Erythroblast (primary cell): ENCODE measurements around the gene YPEL5.
A peak's percentile ranks its signal among the peaks of the same experiment; 100 is the strongest.

Source experiments
- DNase-seq, 2 experiments: peaks; one replicate each; lab custom pipeline; 2025; lab: John Stamatoyannopoulos, UW
- GATA1 ChIP-seq: IDR thresholded peaks from 2 replicates; pipeline ENCODE4 v1.6.1; 2011; ENCODE audit warnings: low read depth, mild to moderate bottlenecking, control low read depth, low read length, moderate library complexity
- POLR2A ChIP-seq: IDR thresholded peaks from 2 replicates; pipeline ENCODE4 v1.6.1; 2011; ENCODE audit warnings: mild to moderate bottlenecking, low read length

Gene YPEL5

DNA sequence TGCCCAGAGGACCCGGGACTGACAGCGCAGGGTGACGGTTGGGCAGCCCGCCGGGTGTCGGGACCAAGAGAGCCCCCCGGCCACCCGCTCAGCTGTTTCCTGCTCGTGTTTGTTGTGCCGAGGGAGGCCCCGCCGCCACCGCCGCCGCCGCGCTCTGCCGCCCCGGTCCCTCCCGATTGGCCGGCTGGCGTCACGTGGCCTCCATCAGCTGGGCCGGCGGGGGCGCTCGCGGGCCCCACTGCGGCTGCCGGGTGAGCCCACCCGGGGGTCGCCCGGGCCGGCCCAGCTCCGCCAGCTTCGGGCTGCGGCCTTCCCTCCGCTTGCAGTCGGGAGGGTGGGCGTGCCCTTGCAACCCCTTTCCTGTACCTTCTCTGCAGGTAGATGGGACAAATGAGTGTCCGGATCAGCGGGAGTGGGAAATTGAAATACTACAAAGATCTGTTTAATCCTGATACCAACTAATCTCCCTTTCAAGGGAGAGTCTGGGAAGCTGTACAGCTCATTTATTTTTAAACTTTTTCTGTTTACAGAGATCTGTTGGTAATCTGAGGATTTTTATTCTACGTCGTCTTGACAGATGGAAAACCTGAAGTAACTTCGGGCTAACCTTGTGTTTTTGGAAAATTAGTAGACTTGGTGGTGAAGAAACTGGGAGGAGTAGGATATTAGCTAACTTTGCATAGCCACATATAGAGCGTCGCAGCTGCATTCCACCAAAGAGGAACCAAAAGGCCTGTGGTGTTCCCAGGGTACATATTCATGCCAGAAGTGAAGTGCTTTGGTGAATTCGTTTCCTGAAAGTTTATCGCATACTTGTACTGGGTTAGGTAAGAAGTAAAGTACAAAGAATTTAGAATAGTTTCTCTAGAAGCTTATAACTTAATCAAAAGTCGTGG, 1.2 kb downstream of the YPEL5 start:
- TF ChIP-seq GATA1, result no peak
- peak; percentile 42 for TF ChIP-seq POLR2A
- peak; percentile 90 to 94 for DNase-seq

DNA sequence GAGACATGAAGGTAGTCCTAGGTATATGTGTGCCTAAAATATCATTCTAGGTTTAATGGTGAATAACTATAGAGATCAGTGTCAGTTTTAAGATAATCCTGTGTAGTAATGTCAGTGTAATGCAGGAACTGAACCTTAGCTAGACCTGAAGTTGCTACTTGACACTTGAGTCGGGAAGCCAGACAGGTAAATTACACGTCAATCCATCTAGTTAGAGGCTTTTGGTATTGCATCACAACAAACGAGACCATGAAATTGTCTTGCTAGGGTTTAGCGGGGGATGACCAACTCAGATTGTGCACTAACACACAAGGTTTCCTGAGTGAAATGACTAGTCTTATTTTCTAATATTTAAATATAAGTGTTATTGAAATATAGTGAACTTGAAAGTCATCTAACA, 2.0 kb downstream of the YPEL5 start:
- DNase-seq, result peak; percentile 38 to 55
- TF ChIP-seq GATA1 (no peak), POLR2A (no peak)

DNA sequence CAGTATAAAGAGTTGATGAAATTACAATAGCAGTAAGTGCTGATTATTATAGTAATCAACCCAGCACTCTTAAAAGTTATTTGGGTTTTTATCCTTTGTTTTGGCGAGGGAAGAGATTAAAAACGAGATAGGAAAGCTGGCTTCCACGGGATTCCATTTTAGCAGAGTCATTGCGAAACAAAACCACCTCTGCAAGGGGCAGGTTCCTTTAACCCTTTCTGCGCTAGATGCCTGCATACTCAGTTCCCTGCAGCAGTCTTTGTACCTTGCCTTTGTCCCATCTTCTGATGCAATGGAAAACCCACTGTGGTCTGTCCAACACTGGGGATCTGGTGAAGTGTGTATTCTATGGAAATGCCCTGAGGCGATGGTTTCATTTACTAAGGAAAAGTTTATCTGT, 2.7 kb downstream of the YPEL5 start:
- DNase-seq, result peak in 1 of 2 experiments; percentile 32
- TF ChIP-seq POLR2A (no peak), GATA1 (no peak)

DNA sequence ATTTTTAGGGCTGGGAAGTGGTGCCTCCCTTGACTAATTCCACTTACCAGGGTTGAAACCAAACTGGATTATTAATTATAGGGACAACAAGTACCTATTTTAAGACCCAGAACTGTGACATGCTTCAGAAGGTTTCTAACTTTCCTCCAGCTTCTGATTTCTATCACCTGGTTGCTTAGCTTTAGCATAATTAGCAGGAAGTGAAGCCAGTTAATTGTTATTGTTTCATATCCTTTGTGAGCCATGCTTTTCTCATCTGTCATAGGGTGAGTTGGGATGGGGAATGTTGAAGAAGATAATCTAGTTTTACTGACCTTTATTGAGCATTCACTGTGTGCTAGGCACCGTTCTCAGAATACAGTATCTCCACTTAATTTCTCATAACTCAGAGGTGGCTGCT, 3.2 kb downstream of the YPEL5 start:
- DNase-seq, result no peak
- no peak for TF ChIP-seq POLR2A
- TF ChIP-seq GATA1, result no peak

DNA sequence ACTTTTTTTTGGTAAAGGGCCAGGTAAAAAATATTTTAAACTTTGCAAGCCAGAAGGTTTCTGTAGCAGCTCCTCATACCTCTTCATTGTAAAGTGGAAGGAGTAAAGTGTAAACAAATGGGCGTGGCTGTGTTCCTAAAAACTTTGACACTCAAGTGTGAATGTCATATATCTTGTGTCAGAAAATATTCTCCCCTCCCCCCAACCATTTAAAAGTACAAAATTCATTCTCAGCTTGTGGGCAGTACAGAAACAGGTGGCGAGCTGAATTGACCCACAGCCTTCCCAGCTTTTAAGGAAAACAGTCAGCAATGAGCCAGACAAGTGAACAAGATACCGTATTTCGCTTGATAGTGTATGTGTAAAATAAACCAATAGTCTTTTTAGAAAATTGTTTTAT, 4.0 kb downstream of the YPEL5 start:
- DNase-seq, result peak in 1 of 2 experiments; percentile 27
- TF ChIP-seq POLR2A (no peak), GATA1 (no peak)

DNA sequence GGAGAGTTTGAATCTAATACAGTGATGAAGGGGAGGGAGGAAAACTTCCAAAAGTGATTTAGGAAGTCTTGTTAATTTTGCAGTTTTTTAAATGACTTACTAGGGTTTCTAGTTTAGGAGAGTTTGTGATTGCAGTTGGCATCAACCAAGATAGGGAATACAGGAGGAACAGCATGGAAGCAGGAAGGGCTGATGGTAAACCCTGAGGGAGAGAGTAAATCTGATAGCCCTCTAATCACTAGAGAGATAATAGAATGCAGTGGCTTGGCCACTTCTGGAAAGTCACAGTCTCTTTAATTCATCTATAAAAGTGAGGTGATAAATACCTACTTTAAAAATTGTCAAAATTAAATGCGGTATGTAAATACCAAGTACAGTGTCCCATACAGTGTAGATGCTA, 5.6 kb downstream of the YPEL5 start:
- no peak for TF ChIP-seq GATA1
- no peak for TF ChIP-seq POLR2A
- DNase-seq, result no peak

DNA sequence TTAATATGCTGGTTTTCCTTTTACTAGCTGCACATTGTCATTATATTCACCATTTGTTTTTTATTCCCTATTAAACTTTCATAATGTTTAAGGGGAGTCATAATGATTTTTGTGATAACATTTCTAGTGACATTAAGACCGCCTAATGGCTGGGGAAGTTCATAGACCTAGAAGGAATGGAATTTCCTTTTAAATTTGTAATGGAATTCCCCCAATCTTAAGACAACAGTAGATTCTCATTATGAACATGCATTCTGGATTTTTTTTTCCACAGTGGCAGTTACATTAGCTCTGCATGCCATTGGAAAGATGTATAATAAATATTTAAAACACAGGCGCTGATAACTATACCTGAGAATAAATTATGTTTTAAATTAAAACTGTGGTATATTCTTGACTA, 8.4 kb downstream of the YPEL5 start:
- DNase-seq, result no peak
- TF ChIP-seq POLR2A (no peak), GATA1 (no peak)

DNA sequence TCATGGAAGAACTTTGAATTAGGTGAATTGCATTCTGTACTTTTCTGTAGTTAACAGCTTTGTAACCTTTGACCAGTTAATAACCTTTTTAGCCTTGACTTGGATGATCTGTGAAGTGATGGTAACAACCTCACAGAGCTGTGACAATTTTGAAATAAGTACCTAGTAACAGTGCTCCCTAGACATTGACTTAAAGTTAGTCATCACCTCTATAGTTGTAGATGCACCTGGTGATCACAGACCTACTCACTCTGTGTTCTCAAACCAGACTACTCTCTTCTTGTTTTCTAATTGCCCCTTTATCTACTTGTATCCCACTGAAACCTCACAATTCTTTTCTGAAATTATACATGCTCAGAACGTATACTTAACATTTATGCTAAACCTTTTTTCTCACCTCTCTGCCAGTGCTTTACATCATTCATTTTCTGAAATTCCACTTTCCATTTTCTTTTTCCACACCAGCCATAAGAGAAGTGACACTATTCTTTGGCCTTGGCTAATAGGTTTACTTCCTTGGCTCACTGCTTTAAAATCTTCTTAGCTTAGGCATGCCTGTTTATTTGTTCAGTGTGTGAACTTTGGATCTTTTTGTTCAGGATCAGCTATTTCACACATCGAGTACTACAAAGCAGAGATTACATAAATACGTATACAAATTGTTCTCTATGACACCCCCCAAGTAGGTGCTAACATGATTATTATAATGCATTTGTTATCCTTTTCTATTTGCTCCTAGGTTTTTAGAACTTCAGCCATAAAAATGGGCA, 9.3 kb downstream of the YPEL5 start:
- DNase-seq, result no peak
- TF ChIP-seq GATA1 (no peak), POLR2A (no peak)

DNA sequence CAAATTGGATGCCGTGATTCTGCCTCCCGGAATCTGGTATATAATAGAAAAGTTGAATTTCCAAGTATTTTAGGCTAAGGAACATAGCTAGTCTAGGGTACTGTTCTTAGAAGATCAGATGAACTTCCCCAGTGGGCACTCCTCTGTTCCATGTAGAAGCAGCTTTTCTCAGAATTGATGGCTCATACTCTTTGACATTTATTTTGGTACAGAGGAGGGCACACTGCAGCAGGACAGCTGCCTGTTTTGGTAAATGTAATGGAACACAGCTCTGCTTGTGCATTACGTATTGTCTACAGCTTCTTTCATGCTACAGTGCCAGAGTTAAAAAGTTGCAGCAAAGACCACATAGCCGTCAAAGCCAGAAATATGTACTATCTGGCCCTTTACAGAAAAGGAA, 10.8 kb downstream of the YPEL5 start:
- TF ChIP-seq POLR2A (no peak), GATA1 (no peak)
- DNase-seq, result no peak

DNA sequence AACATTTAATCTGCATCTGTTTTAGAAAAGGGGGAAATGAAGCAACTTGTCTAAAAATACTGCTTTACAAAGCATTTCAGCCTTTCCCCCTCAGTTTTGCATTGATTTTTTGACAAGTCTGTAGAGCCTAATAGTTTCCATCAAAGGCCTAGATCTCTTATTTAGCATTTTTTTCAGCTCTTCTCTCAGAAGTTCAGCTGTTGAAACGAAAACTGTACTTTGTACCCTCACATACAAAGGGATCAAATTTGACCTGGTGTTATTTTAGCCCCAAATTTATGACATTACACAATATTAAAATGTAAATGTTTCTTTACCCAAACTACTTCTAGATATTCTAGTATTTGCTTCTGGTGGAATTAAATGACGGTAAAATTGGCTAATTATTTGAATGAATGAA, 13.0 kb downstream of the YPEL5 start:
- no peak for TF ChIP-seq GATA1
- TF ChIP-seq POLR2A, result no peak
- DNase-seq, result no peak

DNA sequence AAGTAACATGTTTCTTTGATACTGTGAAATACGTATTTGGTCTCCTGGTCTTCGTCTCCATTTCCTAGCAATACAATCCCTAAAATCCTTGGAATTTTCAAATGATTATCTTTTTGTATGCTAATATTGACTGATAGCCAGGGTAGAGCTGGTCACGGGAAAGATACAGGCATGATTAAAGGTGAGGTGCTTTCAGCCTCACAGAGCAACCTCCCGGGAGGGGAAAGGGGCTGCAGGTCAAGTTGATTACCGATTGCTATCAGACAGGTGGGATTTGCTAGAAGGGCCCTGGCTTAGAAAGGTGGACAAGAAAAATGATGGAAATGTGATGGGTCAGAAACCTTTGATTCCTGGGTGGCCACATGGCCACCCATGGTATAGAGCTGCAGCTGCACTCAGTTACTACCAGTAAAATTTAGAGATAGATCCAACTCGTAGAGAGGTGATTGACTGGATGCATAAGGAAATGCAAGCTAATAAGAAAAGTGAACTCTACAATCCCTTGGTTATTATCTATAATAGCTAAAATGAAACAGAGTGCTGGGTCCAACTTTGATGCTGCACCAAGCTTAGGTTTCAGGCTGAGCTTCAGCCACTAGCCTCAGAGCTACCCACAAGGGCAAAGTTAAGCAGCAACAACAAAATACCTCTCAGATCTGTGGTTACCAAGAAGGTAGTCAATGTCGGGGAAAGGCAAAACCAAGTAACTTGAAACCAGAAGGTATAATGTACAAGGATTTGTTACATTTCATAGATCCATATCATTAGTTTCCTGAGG, 15.3 kb downstream of the YPEL5 start:
- TF ChIP-seq POLR2A (no peak), GATA1 (no peak)
- DNase-seq, result no peak

DNA sequence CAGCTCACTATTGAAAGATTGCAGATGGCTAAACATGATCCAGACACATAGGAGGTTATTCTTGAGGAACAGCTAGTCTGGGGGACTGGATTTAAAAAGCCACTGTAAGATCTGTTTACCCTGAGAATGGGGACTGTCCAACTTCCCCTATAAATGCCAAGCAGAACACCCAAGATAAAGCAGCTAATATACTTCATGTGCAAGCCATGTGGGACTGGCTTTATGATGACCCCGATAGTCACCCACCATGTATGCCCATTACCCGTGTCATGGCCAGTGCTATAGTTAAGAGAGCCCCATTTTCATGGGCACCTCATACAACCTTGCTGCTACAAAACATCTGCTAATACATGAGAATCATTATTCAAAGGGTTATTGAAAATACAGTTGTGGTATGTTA, 16.0 kb downstream of the YPEL5 start:
- no peak for TF ChIP-seq GATA1
- no peak for TF ChIP-seq POLR2A
- no peak for DNase-seq

DNA sequence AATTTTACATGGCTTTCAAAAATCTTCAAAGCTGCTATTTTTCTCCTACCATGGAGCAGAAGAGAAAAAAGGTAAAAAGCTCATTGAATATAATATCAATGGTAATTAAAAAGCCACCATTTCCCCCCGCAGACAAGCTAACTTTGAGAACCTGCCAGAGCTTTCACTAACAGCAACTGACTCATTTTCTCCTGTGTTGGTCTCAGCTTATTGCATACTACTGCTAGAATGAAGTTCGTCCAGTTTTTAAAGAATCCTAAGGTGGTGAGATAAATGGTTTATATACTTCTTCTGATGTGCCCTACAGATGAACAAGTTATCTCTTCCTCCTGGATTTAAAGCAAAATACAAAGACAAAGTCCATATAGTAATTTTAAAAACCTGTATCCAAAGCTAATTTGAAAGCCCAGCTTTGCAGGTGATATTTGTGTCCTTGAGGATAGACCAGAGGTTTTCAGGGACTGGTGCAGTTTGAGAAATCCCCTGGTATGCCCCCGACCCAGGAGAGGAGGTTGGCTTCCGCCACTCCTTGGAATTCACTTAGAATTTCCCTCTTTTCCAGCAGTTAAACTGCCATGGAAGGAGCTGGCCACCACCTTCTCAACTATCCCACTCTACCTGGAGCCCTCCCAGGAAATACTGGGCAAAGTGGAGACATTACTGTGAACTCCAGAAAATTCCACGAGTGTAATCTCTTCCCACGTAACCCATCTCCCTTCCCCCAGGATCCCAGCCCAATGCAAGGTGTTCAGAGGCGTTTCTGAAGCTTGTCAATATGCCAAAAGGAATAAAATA, 17.5 kb downstream of the YPEL5 start:
- TF ChIP-seq GATA1 (no peak), POLR2A (no peak)
- no peak for DNase-seq
